H1 (cell line): Measurements from ENCODE around the gene WDR6. TPM values are rescaled to one million over a fixed set of nuclear protein-coding genes. Genes with fewer than 3 reads are reported as not detected.

ENCODE experiments used
- CTCF ChIA-PET: fragments of 300-600 bp; sonication (Branson Sonifier 250); formaldehyde crosslinking; loops from one replicate; lab custom pipeline; 2021; ENCODE audit not compliant: partially characterized antibody; lab: Charles Lee
- POLR2A ChIA-PET: fragments of 300-600 bp; sonication (Branson Sonifier 250); formaldehyde crosslinking; loops from one replicate; lab custom pipeline; 2021; ENCODE audit warnings: inconsistent platforms; ENCODE audit not compliant: partially characterized antibody; lab: Charles Lee
- DNase-seq, 2 experiments: peaks; one replicate each; pipeline versions ENCODE4 v3.0.0 to v3.0.0-alpha.2; 2010 to 2022; ENCODE audit warnings: low spot score in 2 of 2, low read depth in 1 of 2, mixed read lengths in 1 of 2
- FAIRE-seq: peaks from 2 replicates; lab custom pipeline; 2011; peaks lifted over from hg19 to GRCh38; lab: Jason Lieb, UNC
- H2AFZ ChIP-seq: 2 replicates; pipeline ENCODE4 v1.8.1; 2012; ENCODE audit warnings: low read length, inconsistent platforms
- H2AK5ac ChIP-seq: 2 replicates; pipeline ENCODE4 v1.6.1; 2013; ENCODE audit warnings: low read depth, low read length
- H2BK120ac ChIP-seq: replicated peaks from 2 replicates; pipeline ENCODE3; 2013; ENCODE audit warnings: low read depth, low read length, inconsistent platforms
- H2BK12ac ChIP-seq: 2 replicates; pipeline ENCODE4 v1.6.1; 2013; ENCODE audit warnings: low read depth, low read length
- H2BK15ac ChIP-seq: 2 replicates; pipeline ENCODE4 v1.6.1; 2013; ENCODE audit warnings: low read length
- H2BK20ac ChIP-seq: 2 replicates; pipeline ENCODE4 v1.6.1; 2013; ENCODE audit warnings: low read length
- H2BK5ac ChIP-seq: 2 replicates; pipeline ENCODE4 v1.6.1; 2013; ENCODE audit warnings: low read depth, low read length
- H3K14ac ChIP-seq: 2 replicates; pipeline ENCODE4 v1.6.1; 2013; ENCODE audit warnings: inconsistent platforms; ENCODE audit not compliant: insufficient read length
- H3K18ac ChIP-seq: 2 replicates; pipeline ENCODE4 v1.6.1; 2013; ENCODE audit warnings: low read length; ENCODE audit errors: extremely low read depth
- H3K23ac ChIP-seq: 2 replicates; pipeline ENCODE4 v1.6.1; 2013; ENCODE audit warnings: inconsistent platforms; ENCODE audit not compliant: insufficient read length
- H3K23me2 ChIP-seq: 2 replicates; pipeline ENCODE4 v1.6.1; 2013; ENCODE audit warnings: low read depth, low read length
- H3K27ac ChIP-seq: 2 replicates; pipeline ENCODE4 v1.6.1; 2011; ENCODE audit warnings: low read depth, low read length, inconsistent platforms
- H3K27me3 ChIP-seq, 4 experiments: replicated peaks in 1 of 4; 1 replicate in 1 of 4; 2 replicates in 3 of 4; pipeline versions ENCODE4 v1.6.1 to v1.8.1; 2011 to 2013; ENCODE audit warnings: low read length in 3 of 4, mild to moderate bottlenecking in 3 of 4, inconsistent platforms in 2 of 4, mixed read lengths in 2 of 4, moderate library complexity in 1 of 4; ENCODE audit not compliant: control insufficient read depth in 3 of 4, insufficient read depth in 3 of 4; ENCODE audit errors: extremely low read depth in 1 of 4
- H3K36me3 ChIP-seq, 4 experiments: 2 replicates each; pipeline versions ENCODE4 v1.6.1 to v1.8.1; 2011 to 2013; ENCODE audit warnings: mild to moderate bottlenecking in 4 of 4, low read length in 3 of 4, moderate library complexity in 2 of 4, control low read depth in 1 of 4, inconsistent platforms in 1 of 4; ENCODE audit not compliant: insufficient read depth in 4 of 4, control insufficient read depth in 2 of 4
- H3K4ac ChIP-seq: replicated peaks from 2 replicates; pipeline ENCODE3; 2013; ENCODE audit warnings: low read length, low read depth, mixed read lengths, inconsistent platforms; ENCODE audit not compliant: insufficient read length
- H3K4me1 ChIP-seq, 4 experiments: replicated peaks in 1 of 4; 1 replicate in 1 of 4; 2 replicates in 3 of 4; pipeline versions ENCODE4 v1.6.1 to v1.8.1; 2011 to 2013; ENCODE audit warnings: low read length in 3 of 4, inconsistent platforms in 2 of 4, mixed read lengths in 1 of 4; ENCODE audit not compliant: insufficient read depth in 4 of 4, control insufficient read depth in 3 of 4
- H3K4me2 ChIP-seq, 2 experiments: 2 replicates each; pipeline versions ENCODE4 v1.6.1 to v1.8.1; 2011 to 2013; ENCODE audit warnings: low read depth in 2 of 2, low read length in 2 of 2, control low read depth in 1 of 2, inconsistent platforms in 1 of 2, mild to moderate bottlenecking in 1 of 2; ENCODE audit not compliant: insufficient read depth in 1 of 2
- H3K4me3 ChIP-seq, 4 experiments: fragments of 200-600, 300-600 bp in 1 of 4; sonication (generic), shearing (Covaris generic), sonication (Bioruptor Twin) in 1 of 4; 2 replicates each; pipeline versions ENCODE4 v1.5.1 to v1.8.1; 2011 to 2016; ENCODE audit warnings: low read length in 4 of 4, low read depth in 3 of 4, control low read depth in 2 of 4, inconsistent platforms in 2 of 4, mild to moderate bottlenecking in 2 of 4, mixed read lengths in 1 of 4, moderate library complexity in 1 of 4; ENCODE audit not compliant: insufficient read depth in 2 of 4; ENCODE audit errors: extremely low read depth in 1 of 4
- H3K56ac ChIP-seq: replicated peaks from 2 replicates; pipeline ENCODE3; 2013; ENCODE audit warnings: low read depth, mild to moderate bottlenecking, mixed read lengths, low read length, inconsistent platforms; ENCODE audit not compliant: insufficient read length
- H3K79me1 ChIP-seq: 2 replicates; pipeline ENCODE4 v1.6.1; 2013; ENCODE audit warnings: low read depth, low read length, control low read depth
- H3K79me2 ChIP-seq, 2 experiments: 2 replicates each; pipeline versions ENCODE4 v1.6.1 to v1.8.1; 2012 to 2013; ENCODE audit warnings: low read length in 2 of 2, mild to moderate bottlenecking in 2 of 2, inconsistent platforms in 1 of 2; ENCODE audit not compliant: insufficient read depth in 2 of 2, control insufficient read depth in 1 of 2
- H3K9ac ChIP-seq, 4 experiments: replicated peaks in 1 of 4; 1 replicate in 1 of 4; 2 replicates in 3 of 4; pipeline versions ENCODE4 v1.6.1 to v1.8.1; 2011 to 2013; ENCODE audit warnings: low read depth in 3 of 4, low read length in 3 of 4, control low read depth in 2 of 4, mild to moderate bottlenecking in 2 of 4, moderate library complexity in 2 of 4, inconsistent platforms in 1 of 4; ENCODE audit errors: extremely low read depth in 1 of 4
- H3K9me3 ChIP-seq, 2 experiments: 2 replicates each; pipeline versions ENCODE4 v1.6.1 to v1.8.1; 2012 to 2013; ENCODE audit warnings: mild to moderate bottlenecking in 2 of 2, moderate library complexity in 2 of 2, control low read depth in 1 of 2, inconsistent platforms in 1 of 2, low read depth in 1 of 2, low read length in 1 of 2, mixed read lengths in 1 of 2; ENCODE audit not compliant: insufficient read depth in 2 of 2
- H4K20me1 ChIP-seq, 2 experiments: replicated peaks in 1 of 2; 2 replicates each; pipeline versions ENCODE3 to v1.8.1; 2011 to 2013; ENCODE audit warnings: inconsistent platforms in 2 of 2, low read length in 2 of 2, mild to moderate bottlenecking in 1 of 2; ENCODE audit not compliant: insufficient read depth in 2 of 2, control insufficient read depth in 1 of 2
- H4K5ac ChIP-seq: 2 replicates; pipeline ENCODE4 v1.6.1; 2013; ENCODE audit warnings: low read length, low read depth, mixed read lengths, inconsistent platforms; ENCODE audit not compliant: insufficient read length
- H4K8ac ChIP-seq: 2 replicates; pipeline ENCODE4 v1.8.0; 2013; ENCODE audit warnings: mild to moderate bottlenecking, moderate library complexity, low read length, inconsistent platforms; ENCODE audit not compliant: insufficient read depth; ENCODE audit errors: extremely low read depth
- H4K91ac ChIP-seq: replicated peaks from 2 replicates; pipeline ENCODE3; 2013; ENCODE audit warnings: low read length, mixed read lengths, inconsistent platforms; ENCODE audit not compliant: insufficient read length
- E2F6 ChIP-seq: IDR thresholded peaks from 2 replicates; pipeline ENCODE4 v1.6.1; 2012; ENCODE audit warnings: inconsistent platforms
- JUND ChIP-seq: IDR thresholded peaks from 2 replicates; pipeline ENCODE4 v1.6.1; 2011; ENCODE audit warnings: mild to moderate bottlenecking, improper control_type of control experiment, low read length
- MAX ChIP-seq: IDR thresholded peaks from 2 replicates; pipeline ENCODE4 v1.6.1; 2012; ENCODE audit warnings: inconsistent platforms
- POLR2A ChIP-seq, 2 experiments: IDR thresholded peaks; 1 replicate in 1 of 2; 2 replicates in 1 of 2; pipeline ENCODE4 v1.6.1; 2011; ENCODE audit warnings: low read depth in 2 of 2, low read length in 2 of 2, mild to moderate bottlenecking in 2 of 2; ENCODE audit errors: control extremely low read depth in 1 of 2
- TAF1 ChIP-seq: IDR thresholded peaks from 2 replicates; pipeline ENCODE4 v1.6.1; 2011; ENCODE audit warnings: mild to moderate bottlenecking, low read depth, low read length
- TBP ChIP-seq: IDR thresholded peaks from 2 replicates; pipeline ENCODE4 v1.6.1; 2011; ENCODE audit warnings: low read depth, low read length, improper control_type of control experiment
- WGBS, 2 experiments: shearing (Covaris generic) in 1 of 2; methylation state at CpG; one replicate each; pipeline versions ENCODE4 v1.1.6 to v1.1.7; 2013 to 2015; ENCODE audit warnings: low lambda C conversion rate in 2 of 2, mixed read lengths in 2 of 2, inconsistent platforms in 1 of 2, low coverage in 1 of 2, missing lambda C conversion rate in 1 of 2; ENCODE audit not compliant: insufficient replicate concordance in 2 of 2, insufficient coverage in 1 of 2, insufficient read length in 1 of 2; ENCODE audit errors: extremely low coverage in 1 of 2, missing lambda C conversion rate in 1 of 2; 5-methylcytosine and 5-hydroxymethylcytosine counted together
- polyA plus RNA-seq, 7 experiments: library from polyadenylated mRNA; depleted of rRNA in 3 of 7; stranded (reverse) in 5 of 7; unstranded in 2 of 7; fragments of >200 nt in 5 of 7; fragments of 200-250 nt in 2 of 7; gene quantifications; 1 replicate in 5 of 7; 2 replicates in 1 of 7; 4 replicates in 1 of 7; pipeline versions ENCODE4 v1.2.1 to v1.2.3, GENCODE V29; 2011 to 2013; ENCODE audit warnings: missing spikeins in 2 of 7, mixed read lengths in 2 of 7
- total RNA-seq: library from RNA; stranded (reverse); fragmentation: NEBNext Ultra II Directional; extraction: Animal tissue kit (Norgen Biotek cat#: 25700); gene quantifications from 2 replicates; pipeline ENCODE4 v1.2.1, GENCODE V29; 2021

Gene WDR6
- total and polyA plus RNA-seq, 2 of the 8 experiments (the other 6 are each of a cell fraction or from before 2014, with no cell fraction given) = 180 to 257 TPM

GRCh38 chr3:48989126-48989795 is 17.9 kb upstream of the WDR6 start:
- 0 out of 2 replicates have a peak overlapping the region, but pooled peaks have one; percentile 48 for H2BK20ac ChIP-seq
- H2BK12ac ChIP-seq = peak overlapping the region; percentile 75; the same call in 1 of the 2 replicates
- H3K79me1 ChIP-seq = peaks cover 2% of the 10 kb centered on the region; the same call in 1 of the 2 replicates
- DNase-seq (no peak), FAIRE-seq (no peak)
- H4K20me1 ChIP-seq = peaks cover 3 to 4% of the 10 kb centered on the region in 2 experiments
- ChIA-PET CTCF (interaction anchor here (0.6 to 19.9 kb wide), 10 partner anchors 8 to 549 kb away, joined by 3 to 467 read pairs (median 4); partner anchors contain the start of genes CCDC51, DALRD3, NDUFAF3 and TMA7), POLR2A (interaction anchor here (0.9 to 38.8 kb wide), 13 partner anchors 10 to 453 kb away, joined by 3 to 1518 read pairs (median 5); partner anchors contain the start of genes CELSR3, DALRD3, IMPDH2 and NDUFAF3)
- H3K27me3 ChIP-seq = no peaks in the 10 kb centered on the region
- no peak overlapping the region for H3K4ac ChIP-seq
- H4K8ac ChIP-seq = peak overlapping the region; percentile 83; the same call in 1 of the 2 replicates
- peak; percentile 96 for TF ChIP-seq E2F6
- no peak for TF ChIP-seq TAF1
- TF ChIP-seq JUND = no peak
- peak; percentile 77; the same call in 1 of the 2 replicates for TF ChIP-seq TBP
- TF ChIP-seq POLR2A (IDR thresholded peaks at IDR 0.05; ENCODE audit: control extremely low read depth in 1 of 2, low read depth in 2 of 2, low read length in 2 of 2) = peak in 1 of 2 experiments; percentile 78; a peak in 1 of 3 replicates
- peak; percentile 87 for TF ChIP-seq MAX
- H2BK15ac ChIP-seq = no peak overlapping the region
- no peak overlapping the region for H2AFZ ChIP-seq
- peaks cover 7 to 17% (median 10%) of the 10 kb centered on the region in 4 experiments; a peak in 5 of 7 replicates for H3K4me1 ChIP-seq
- peaks cover 20% of the 10 kb centered on the region for H3K23me2 ChIP-seq
- H3K9ac ChIP-seq = peak overlapping the region in 3 of 4 experiments; percentile 19 to 87 (median 82); a peak in 6 of 7 replicates
- peaks cover 3 to 11% (median 7%) of the 10 kb centered on the region in 4 experiments; a peak in 6 of 8 replicates for H3K36me3 ChIP-seq
- H2AK5ac ChIP-seq = 0 out of 2 replicates have a peak overlapping the region, but pooled peaks have one; percentile 33
- peak overlapping the region; percentile 66 to 83 (median 76) for H3K4me3 ChIP-seq
- H3K9me3 ChIP-seq = no peaks in the 10 kb centered on the region
- no peak overlapping the region for H3K56ac ChIP-seq
- no peak overlapping the region for H3K23ac ChIP-seq
- H4K91ac ChIP-seq = peak overlapping the region; percentile 15
- peak overlapping the region; percentile 87 for H3K27ac ChIP-seq
- H3K18ac ChIP-seq = peak overlapping the region; percentile 68; the same call in 1 of the 2 replicates
- H3K4me2 ChIP-seq = peak overlapping the region; percentile 84 to 94
- peak overlapping the region; percentile 46 for H4K5ac ChIP-seq
- peak overlapping the region; percentile 89 for H2BK5ac ChIP-seq
- H3K79me2 ChIP-seq = peaks cover 0 to 21% of the 10 kb centered on the region in 2 experiments; a peak in 2 of 4 replicates
- H3K14ac ChIP-seq = no peak overlapping the region
- H2BK120ac ChIP-seq = no peak overlapping the region
- 7% methylated on average over 21 of the region's 21 CpGs; no CpG with 5 or more reads in 1 of the 2 experiments for WGBS, 2 experiments
